GM19328 (cell line): ENCODE data around the gene REM1.
"Not testable (repeated sequence)": the region's sequence is repeated elsewhere in the genome, so short reads cannot be mapped to it uniquely, and the experiment has no call there.

Experiments
- ATAC-seq: cut with Tn5 transposase; IDR thresholded peaks from one replicate; pipeline ENCODE4 v1.9.1; 2021; ENCODE audit warnings: mild to moderate bottlenecking, moderate library complexity; ENCODE audit not compliant: unreplicated experiment

REM1 gene, protein sequence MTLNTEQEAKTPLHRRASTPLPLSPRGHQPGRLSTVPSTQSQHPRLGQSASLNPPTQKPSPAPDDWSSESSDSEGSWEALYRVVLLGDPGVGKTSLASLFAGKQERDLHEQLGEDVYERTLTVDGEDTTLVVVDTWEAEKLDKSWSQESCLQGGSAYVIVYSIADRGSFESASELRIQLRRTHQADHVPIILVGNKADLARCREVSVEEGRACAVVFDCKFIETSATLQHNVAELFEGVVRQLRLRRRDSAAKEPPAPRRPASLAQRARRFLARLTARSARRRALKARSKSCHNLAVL

DNA sequence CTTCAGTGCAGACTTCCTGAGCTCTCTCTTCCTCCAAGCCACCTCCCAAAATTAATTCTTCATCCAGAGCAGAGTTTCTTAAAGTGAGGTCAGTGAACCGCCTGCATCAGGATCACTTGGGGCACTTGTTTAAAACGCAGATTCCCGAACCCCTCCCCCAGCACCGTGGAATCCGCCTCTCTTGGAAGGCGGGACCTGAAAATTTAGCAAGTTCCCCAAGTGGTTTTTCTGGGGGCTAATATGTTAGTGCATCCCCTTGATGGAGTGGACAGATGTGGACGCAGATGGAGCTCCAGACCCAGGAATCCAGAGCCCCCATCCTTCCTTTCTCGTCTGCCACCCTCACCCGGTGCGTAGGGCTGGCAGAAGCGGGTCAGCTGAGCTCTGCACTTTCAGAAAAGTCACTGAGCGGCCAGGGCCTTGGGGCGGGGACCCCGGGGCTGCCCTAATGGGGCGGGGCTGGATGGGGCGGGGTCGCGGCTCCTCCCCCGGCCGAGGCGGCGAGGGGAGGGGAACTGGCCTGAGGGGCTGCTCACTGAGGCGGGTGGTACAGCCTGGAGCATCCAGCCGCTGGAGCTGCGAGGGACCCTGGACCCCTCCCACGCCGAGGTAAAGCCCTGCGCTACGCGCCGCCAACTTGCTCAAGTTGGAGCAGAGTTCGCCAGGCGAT is at the start of gene REM1, which contains the start of gene DEFB124:
Gene REM1 (plus strand): TSS at position 531 of the 670 bp plus-strand sequence. CDS start 1,158 bp downstream, outside the sequence.
Gene DEFB124 (minus strand): TSS at position 370 of the 670 bp plus-strand sequence. CDS start 2,114 bp downstream, outside the sequence.
- ATAC-seq = no peak

DNA sequence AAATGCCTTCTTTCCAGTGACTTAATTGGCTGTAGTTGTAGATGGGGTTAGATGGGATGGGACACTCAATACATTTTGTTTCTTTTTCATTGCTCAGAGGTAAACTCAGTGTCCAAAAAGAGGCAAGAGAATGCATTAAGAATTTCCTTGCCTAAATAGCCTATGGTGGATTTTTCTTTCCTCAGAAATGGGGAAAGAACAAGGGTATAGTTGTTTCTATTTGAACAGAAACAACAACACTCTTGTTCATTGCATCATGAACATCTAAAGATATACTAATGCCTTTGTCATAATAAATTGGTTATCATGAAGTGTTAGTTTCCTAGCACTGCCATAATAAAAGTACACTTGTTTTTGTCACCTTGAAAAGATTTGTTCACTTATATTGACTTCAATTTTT is 49.3 kb upstream of the REM1 start:
- ATAC-seq = no peak

DNA sequence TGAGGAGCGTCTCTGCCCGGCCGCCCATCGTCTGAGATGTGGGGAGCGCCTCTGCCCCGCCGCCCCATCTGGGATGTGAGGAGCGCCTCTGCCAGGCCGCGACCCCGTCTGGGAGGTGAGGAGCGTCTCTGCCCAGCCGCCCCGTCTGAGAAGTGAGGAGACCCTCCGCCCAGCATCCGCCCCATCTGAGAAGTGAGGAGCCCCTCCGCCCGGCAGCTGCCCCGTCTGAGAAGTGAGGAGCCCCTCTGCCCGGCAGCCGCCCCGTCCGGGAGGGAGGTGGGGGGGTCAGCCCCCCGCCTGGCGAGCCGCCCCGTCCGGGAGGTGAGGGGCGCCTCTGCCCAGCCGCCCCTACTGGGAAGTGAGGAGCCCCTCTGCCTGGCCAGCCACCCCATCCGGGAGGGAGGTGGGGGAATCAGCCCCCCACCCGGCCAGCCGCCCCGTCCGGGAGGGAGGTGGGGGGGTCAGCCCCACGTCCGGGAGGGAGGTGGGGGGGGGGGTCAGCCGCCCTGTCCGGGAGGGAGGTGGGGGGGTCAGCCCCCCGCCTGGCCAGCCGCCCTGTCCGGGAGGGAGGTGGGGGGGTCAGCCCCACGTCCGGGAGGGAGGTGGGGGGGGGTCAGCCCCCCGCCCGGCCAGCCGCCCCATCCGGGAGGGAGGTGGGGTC is 48.1 kb upstream of the REM1 start:
- not testable (repeated sequence) for ATAC-seq

DNA sequence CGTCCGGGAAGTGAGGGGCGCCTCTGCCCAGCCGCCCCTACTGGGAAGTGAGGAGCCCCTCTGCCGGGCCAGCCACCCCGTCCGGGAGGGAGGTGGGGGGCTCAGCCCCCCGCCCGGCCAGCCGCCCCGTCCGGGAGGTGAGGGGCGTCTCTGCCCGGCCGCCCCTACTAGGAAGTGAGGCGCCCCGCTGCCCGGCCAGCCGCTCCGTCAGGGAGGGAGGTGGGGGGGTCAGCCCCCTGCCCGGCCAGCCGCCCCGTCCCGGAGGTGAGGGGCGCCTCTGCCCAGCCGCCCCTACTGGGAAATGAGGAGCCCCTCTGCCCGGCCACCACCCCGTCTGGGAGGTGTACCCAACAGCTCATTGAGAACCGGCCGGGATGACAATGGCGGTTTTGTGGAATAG is 47.5 kb upstream of the REM1 start:
- not testable (repeated sequence) for ATAC-seq

DNA sequence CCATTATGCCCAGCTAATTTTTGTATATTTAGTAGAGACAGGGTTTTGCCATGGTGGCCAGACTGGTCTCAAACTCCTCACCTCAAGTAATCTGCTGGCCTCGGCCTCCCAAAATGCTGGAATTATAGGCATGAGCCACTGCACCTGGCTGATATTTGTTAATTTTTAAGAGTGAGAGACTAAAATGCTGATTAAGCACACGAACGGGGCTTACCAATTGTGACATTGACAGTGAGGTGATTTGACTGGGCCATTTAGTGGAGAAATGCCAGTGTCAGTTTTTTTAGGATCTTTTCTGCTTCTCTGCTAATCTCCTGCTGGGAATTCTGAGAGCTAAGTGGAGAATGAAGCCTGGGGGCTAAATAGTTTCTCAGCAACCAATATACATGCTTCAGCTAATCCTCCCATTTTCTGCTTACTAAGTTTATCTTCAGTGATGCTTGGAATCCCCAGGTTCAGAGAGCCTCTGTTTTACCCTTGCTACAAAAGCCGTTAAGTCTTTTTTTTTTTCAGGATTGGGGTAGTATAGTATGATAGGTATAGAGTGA is 44.4 kb upstream of the REM1 start:
- no peak for ATAC-seq

DNA sequence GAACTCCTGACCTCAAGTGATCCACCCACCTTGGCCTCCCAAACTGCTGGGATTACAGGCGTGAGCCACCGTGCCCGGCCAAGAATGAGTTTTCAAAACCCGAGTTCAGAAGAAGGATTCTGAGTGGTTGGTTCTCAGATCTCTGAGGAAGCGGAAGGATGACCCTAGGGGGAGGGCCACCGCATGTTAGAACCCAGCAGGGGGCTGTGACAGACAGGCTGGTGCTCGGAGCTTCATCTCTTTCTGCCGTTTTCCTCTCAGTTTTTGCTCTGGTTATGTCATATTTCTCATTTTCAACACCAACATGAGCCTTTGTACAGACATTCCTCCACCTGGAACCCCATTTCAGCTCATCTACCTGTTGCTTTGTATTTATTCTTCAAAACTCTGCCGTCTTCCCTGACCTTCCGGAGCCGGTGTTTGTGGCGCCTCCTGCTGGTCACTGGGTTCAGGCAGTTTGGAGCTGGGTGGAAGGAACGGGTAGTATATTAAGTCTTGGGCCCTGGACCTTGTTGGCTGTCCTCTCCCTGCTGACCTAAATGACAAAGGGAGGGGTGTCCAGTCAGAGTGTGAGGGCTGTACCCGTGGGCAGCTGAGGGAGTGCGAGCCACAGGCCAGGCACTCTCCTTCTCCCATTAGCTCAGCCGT is 35.0 kb upstream of the REM1 start, which contains the start of gene DEFB123:
Gene DEFB123 (plus strand): TSS at position 621 of the 648 bp plus-strand sequence. CDS start 67 bp downstream, outside the sequence.
- no peak for ATAC-seq

DNA sequence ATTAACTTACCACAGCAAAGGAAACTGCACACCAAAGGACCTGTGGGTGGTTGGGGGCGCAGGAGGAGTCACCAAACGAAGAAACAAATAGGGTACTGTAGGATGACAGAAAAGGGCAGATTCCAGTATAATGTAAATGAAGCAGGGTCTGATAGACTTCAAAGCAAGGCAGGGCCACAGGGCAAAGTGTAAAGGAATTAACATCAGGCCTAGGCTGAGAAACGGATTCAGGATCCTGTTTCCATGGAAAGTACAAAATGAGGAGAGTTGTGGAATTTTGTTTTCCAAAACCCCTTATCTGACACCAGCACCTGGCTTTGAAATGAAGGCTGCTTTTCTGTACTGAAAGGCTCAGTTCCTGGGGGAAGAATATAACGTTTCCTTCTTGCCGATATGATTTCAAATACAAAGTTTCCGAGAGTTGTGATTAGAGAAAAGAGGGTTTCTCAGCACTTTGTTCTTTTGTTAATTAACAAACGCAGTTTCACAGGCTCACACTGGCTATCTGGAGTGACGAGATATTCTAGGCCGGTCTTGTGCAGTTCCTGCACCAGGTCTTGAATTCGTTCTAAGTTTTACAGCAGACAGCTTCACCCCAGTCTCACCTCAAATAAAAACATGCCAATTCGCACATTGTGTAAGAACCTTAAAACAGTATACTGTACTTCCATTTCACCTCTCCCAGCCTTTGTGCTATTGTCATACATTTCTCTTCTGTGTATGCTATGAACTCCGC is 28.8 kb upstream of the REM1 start:
- ATAC-seq = no peak

DNA sequence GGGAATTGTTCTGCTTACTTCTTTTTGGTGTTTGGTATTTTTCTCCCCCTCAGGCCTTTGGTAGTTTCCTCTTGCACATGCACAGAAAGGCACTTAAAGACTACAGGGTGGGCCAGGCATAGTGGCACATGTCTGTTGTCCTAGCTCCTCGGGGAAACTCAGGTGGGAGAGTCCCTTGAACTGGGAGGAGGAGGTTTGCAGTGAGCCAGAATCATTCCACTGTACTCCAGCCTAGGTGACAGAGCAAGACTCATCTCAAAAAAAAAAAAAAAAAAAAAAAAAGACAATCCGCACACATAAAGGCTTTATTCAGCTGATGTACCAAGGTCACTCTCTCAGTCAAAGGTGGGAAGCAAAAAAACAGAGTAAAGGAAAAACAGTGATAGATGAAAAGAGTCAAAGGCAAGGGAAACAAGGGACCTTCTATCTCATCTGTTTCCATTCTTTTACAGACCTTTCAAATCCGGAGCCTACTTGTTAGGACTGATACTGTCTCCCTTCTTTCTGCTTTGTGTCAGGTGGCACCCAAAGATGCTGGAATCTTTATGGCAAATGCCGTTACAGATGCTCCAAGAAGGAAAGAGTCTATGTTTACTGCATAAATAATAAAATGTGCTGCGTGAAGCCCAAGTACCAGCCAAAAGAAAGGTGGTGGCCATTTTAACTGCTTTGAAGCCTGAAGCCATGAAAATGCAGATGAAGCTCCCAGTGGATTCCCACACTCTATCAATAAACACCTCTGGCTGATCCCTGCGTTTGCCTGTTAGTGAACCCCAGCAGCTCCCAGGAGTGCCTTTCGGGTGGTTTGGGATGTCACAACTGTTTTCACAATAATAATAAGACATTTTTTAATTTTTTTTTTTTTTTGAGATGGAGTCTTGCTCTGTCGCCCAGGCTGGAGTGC is 25.3 kb upstream of the REM1 start:
- no peak for ATAC-seq

DNA sequence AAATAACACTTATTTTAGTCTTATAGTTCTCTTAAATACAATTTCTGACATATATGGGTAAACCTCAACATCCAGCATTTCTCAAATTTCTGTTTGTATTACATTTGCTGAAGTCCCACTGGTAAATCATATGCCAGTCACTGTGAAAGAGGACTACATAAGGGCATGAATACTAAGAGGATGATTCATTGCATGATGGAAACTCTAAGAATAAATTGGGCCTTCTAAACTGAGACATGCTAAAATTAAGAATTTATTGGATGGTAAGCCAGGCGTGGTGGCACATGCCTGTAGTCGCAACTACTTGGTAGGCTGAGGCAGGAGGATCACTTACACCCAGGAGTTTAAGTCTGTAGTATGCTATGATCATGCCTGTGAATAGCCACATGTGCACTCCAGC is 22.5 kb upstream of the REM1 start:
- ATAC-seq = no peak

DNA sequence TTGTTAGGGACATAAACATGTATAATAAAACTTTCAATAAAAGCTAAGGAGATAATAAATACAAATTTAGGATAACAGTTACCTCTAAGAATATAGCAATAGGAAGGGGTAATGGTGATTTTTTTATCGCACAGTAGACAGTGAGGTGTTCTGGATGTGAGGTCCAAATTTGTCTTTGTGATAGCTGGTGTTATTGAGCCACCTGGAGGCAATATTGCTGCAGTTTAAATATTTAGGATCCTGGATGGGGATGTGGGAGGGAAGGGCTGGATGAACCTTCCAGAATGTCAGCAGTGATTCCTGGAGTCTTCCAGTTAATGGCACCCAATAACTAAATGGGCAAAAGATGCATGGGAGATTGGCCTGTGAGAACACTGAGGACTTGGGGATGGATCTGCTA is 20.7 kb upstream of the REM1 start:
- no peak for ATAC-seq

DNA sequence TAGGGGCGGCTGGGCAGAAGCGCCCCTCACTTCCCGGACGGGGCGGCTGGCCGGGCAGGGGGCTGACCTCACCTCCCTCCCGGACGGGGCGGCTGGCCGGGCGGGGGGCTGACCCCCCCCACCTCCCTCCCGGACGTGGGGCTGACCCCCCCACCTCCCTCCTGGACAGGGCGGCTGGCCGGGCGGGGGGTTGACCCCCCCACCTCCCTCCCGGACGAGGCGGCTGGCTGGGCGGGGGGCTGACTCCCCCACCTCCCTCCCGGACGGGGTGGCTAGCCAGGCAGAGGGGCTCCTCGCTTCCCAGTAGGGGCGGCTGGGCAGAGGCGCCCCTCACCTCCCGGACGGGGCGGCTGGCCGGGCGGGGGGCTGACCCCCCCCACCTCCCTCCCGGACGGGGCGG is 4.1 kb upstream of the REM1 start:
- ATAC-seq = not testable (repeated sequence)

DNA sequence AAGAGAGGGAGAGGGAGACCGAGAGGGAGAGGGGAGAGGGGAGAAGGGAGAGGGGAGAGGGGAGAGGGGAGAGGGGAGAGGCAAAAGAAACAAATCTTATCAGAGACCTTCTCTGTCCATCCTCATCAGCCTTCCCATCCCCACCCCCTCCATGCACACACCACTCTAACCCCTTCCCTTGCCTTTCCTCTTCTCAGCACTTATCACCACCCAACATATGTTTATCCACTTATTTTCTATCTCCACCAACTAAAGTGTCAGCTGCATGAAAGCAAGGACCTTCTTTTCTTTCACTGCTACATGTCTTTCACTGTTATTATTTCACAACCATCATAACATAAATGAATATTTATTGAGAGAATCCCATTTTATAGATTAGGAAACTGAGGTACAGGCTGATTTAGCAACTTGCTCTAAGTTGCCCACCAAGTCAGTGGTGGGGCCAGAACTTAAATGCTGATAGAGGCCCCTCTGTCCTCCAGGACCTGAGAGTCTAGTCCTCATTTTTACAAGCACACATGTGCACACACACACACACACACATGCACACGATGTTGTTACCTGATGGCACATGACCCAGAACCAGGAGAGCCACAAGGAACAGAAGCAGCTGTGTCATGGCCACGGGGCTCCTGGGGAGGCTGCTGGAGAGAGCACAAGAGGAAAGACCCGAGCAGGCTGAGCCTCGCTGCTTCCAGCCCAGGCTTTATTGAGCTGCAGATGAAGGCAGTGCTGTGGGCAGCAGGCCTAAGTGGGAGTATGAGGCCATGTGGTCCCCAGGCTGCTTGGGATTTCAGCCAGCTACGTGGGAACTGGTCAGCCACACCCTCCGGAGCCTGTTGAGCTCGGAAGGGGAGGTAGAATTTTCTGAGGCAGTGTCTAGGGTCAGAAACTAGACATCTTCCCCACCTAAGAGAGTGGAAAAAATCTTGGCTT is 2.4 kb upstream of the REM1 start:
- no peak for ATAC-seq

DNA sequence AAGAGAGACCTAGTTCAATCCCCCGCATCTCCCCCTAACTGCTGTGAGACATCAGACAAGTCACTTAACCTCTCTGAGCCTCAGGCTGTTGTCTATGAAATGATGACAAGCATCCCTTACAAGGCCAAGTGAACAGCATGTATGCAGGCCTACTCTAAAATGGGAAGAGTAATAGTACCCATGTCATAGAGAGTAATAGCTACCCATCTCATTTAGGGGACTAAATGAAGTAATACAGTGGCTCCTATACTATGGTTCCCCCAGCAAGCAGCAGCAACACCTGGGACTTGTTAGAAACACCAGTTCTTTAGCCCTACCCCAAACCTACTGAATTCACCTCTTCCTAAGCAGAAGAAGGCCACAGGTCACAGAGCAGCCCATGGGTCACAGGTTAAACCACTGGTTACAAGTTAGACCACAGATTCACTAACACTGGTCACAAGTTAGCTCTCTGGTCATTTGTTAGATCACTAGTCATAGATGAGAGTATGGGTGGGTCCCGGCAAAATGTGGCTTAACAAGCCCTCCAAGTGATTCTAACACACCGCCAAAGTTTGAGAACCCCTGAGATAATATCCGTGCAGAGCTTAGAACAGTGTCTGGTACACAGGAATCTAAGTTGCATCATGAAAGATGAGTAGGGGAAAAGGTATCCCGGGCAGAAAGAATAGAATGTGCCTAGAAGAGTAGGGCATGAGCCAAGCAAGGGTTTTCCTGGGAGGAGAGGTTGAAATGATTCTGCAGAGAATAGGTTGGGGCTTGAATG is 1.6 kb upstream of the REM1 start:
- ATAC-seq = no peak

DNA sequence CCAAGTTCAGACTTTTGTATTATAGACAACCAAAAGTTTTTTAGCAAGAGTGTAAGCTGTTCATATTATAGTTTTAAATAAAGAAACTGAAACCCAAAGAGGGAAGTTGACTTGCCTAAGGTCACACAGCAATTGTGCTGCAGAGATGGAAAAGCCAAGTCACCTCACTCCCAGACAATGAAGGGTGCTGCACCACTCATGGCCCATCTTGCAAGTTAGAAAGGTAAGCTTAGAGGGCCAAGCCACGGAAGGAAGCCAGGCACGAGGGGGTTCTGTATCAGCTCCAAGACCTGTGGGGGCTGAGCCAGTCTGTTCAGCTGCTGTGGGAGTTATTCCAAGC is 1.0 kb upstream of the REM1 start:
- ATAC-seq = peak; percentile 70

DNA sequence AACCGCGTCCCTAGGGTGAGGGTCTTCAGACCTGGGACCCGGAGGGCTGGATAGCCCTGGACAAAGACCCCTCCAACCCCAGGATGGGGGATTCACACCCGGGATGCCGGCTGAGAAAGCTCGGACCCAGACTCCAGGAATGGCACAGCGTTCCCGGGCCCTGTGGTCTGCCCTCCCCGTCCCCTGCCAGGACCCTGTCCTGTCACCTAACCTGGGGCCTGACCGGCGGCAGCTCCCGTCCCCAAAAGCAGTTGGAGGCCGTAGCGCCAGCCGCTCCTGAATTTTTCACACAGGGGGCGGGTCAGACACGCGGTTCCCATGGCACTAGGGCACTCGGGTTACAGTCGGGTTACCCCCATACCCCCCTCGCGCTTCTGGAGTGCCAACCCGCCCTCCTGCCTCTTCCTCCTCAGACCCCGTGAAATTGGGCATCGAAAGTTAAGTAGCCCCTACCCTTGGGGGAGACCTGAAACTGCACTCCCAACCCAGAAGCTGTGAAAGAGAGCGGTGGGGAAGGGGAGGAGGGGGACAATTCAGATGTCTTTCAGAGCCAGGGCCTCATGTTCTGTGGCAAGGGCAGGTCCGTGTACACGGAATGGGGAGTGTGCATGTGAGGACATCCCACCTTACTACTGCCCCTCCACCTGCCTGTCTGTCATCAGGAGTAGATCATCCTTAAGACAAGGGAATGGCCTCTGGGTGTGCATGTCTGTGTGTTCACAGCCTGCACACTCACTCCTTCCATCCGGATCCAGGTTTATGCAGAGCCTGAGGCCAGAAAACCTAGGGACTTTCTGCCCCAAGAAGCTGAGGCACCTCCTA is 595 bp downstream of the REM1 start:
- no peak for ATAC-seq

DNA sequence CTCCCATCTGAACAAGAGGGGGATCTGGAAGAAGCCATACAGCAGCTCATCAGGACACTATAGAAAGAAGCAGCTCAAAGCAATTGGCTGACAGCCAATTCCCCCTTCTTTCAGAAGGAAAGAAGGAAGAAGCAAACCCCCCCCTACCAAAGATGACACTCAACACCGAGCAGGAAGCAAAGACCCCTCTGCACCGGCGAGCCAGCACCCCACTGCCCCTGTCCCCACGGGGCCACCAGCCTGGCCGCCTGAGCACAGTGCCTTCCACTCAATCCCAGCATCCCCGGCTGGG is 1.2 kb downstream of the REM1 start:
- ATAC-seq = no peak

DNA sequence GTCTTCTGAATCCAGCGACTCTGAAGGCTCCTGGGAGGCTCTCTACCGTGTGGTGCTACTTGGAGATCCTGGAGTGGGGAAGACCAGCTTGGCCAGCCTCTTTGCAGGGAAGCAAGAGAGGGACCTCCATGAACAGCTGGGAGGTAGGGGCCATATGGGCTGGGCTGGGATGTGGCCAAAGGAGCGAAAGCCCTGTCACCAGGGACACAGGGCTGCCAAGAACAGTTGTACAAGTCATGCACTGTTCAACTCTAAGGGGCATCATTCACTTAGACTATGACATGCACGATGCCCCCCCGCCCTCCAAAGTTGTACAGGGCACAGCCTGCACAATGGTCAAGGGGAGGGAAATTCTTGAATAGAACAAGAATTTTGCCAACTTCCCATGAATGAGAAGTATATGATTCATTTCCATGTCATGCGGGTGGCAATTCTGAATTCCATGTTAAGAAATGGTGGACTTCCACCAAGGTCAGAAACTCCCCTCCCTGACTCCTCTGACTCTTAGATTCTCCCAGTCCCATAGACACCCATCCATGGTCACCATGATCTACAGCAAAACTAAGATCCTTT is 1.6 kb downstream of the REM1 start:
- no peak for ATAC-seq
